Activated naive CD4-positive, alpha-beta T cell treated with anti-CD3 and anti-CD28 coated beads, Interleukin-2, amount 50 U/mL, for 24 hours (primary cell): ENCODE data around the gene HCN3.

ENCODE experiments used
- H3K27ac Mint-ChIP-seq: one replicate; pipeline ENCODE4 v1.8.0; 2021; ENCODE audit warnings: mild to moderate bottlenecking, mixed read lengths
- H3K27me3 Mint-ChIP-seq: one replicate; pipeline ENCODE4 v1.8.0; 2021; ENCODE audit warnings: mixed read lengths
- H3K36me3 Mint-ChIP-seq: one replicate; pipeline ENCODE4 v1.8.0; 2021; ENCODE audit warnings: mixed read lengths
- H3K4me1 Mint-ChIP-seq: one replicate; pipeline ENCODE4 v1.8.0; 2021; ENCODE audit warnings: mixed read lengths
- H3K4me3 Mint-ChIP-seq: one replicate; pipeline ENCODE4 v1.8.0; 2021; ENCODE audit warnings: mild to moderate bottlenecking, mixed read lengths
- H3K9me3 Mint-ChIP-seq: one replicate; pipeline ENCODE4 v1.8.0; 2021; ENCODE audit warnings: mixed read lengths

The HCN3 gene

GRCh38 chr1:155309423-155310021, 32.3 kb downstream of the HCN3 start:
- Mint-ChIP-seq H3K4me1 (peaks cover 27% of the 10 kb centered on the region), H3K9me3 (no peaks in the 10 kb centered on the region), H3K4me3 (peak overlapping the region; percentile 99), H3K36me3 (peaks cover 12% of the 10 kb centered on the region), H3K27ac (peak overlapping the region; percentile 93), H3K27me3 (no peaks in the 10 kb centered on the region)

GRCh38 chr1:155313261-155313660, 36.0 kb downstream of the HCN3 start:
- Mint-ChIP-seq H3K36me3 (peaks cover 12% of the 10 kb centered on the region), H3K9me3 (no peaks in the 10 kb centered on the region), H3K4me3 (no peak overlapping the region), H3K4me1 (peaks cover 24% of the 10 kb centered on the region), H3K27me3 (no peaks in the 10 kb centered on the region), H3K27ac (no peak overlapping the region)

GRCh38 chr1:155316922-155317321, 39.7 kb downstream of the HCN3 start:
- Mint-ChIP-seq H3K36me3 (peaks cover 9% of the 10 kb centered on the region), H3K27me3 (no peaks in the 10 kb centered on the region)

GRCh38 chr1:155318082-155318481, 40.8 kb downstream of the HCN3 start:
- H3K4me3 Mint-ChIP-seq, result no peak overlapping the region
- H3K4me1 Mint-ChIP-seq, result peaks cover 28% of the 10 kb centered on the region
- no peaks in the 10 kb centered on the region for H3K9me3 Mint-ChIP-seq
- peaks cover 7% of the 10 kb centered on the region for H3K36me3 Mint-ChIP-seq
- no peaks in the 10 kb centered on the region for H3K27me3 Mint-ChIP-seq
- H3K27ac Mint-ChIP-seq, result peak overlapping the region; percentile 21

More at GRCh38 chr1:155316922-155317321, 39.7 kb downstream of the HCN3 start:
- H3K27ac Mint-ChIP-seq, result no peak overlapping the region
- peaks cover 22% of the 10 kb centered on the region for H3K4me1 Mint-ChIP-seq
- H3K9me3 Mint-ChIP-seq, result no peaks in the 10 kb centered on the region
- no peak overlapping the region for H3K4me3 Mint-ChIP-seq

GRCh38 chr1:155319536-155319935, 42.3 kb downstream of the HCN3 start:
- no peaks in the 10 kb centered on the region for H3K27me3 Mint-ChIP-seq
- peaks cover 24% of the 10 kb centered on the region for H3K4me1 Mint-ChIP-seq
- H3K4me3 Mint-ChIP-seq, result peak overlapping the region; percentile 38
- H3K27ac Mint-ChIP-seq, result no peak overlapping the region
- no peaks in the 10 kb centered on the region for H3K9me3 Mint-ChIP-seq
- peaks cover 3% of the 10 kb centered on the region for H3K36me3 Mint-ChIP-seq

- Mint-ChIP-seq H3K4me1 (peaks cover 24% of the 10 kb centered on the region), H3K36me3 (peaks cover 3% of the 10 kb centered on the region), H3K9me3 (no peaks in the 10 kb centered on the region), H3K27me3 (no peaks in the 10 kb centered on the region), H3K4me3 (peak overlapping the region; percentile 77), H3K27ac (peak overlapping the region; percentile 52)
Measured at GRCh38 chr1:155320252-155320651, 43.0 kb downstream of the HCN3 start.

- no peaks in the 10 kb centered on the region for H3K27me3 Mint-ChIP-seq
- H3K27ac Mint-ChIP-seq, result peak within 1 kb of the TSS; percentile 52
- peaks cover 3% of the 10 kb centered on the region for H3K36me3 Mint-ChIP-seq
- peaks cover 27% of the 10 kb centered on the region for H3K4me1 Mint-ChIP-seq
- no peaks in the 10 kb centered on the region for H3K9me3 Mint-ChIP-seq
- H3K4me3 Mint-ChIP-seq, result peak within 1 kb of the TSS; percentile 77
Measured at GRCh38 chr1:155320661-155321617, 43.7 kb downstream of the HCN3 start, which contains the start of gene RUSC1. Gene RUSC1, plus strand, starts transcription at chr1:155320894. Its CDS starts 880 bp downstream, at chr1:155321774.

- H3K4me1 Mint-ChIP-seq, result peaks cover 31% of the 10 kb centered on the region
- H3K9me3 Mint-ChIP-seq, result no peaks in the 10 kb centered on the region
- H3K27me3 Mint-ChIP-seq, result no peaks in the 10 kb centered on the region
- peak overlapping the region; percentile 77 for H3K4me3 Mint-ChIP-seq
- H3K27ac Mint-ChIP-seq, result peak overlapping the region; percentile 41
- H3K36me3 Mint-ChIP-seq, result peaks cover 3% of the 10 kb centered on the region
Measured at GRCh38 chr1:155321639-155322503, 44.6 kb downstream of the HCN3 start.

GRCh38 chr1:155322571-155322952, 45.3 kb downstream of the HCN3 start:
- H3K4me3 Mint-ChIP-seq, result peak overlapping the region; percentile 77
- peaks cover 3% of the 10 kb centered on the region for H3K36me3 Mint-ChIP-seq
- H3K4me1 Mint-ChIP-seq, result peaks cover 31% of the 10 kb centered on the region
- H3K9me3 Mint-ChIP-seq, result no peaks in the 10 kb centered on the region
- H3K27me3 Mint-ChIP-seq, result no peaks in the 10 kb centered on the region
- H3K27ac Mint-ChIP-seq, result no peak overlapping the region

GRCh38 chr1:155322953-155323728, 45.9 kb downstream of the HCN3 start:
- H3K27ac Mint-ChIP-seq, result no peak overlapping the region
- H3K4me3 Mint-ChIP-seq, result peak overlapping the region; percentile 91
- peaks cover 3% of the 10 kb centered on the region for H3K36me3 Mint-ChIP-seq
- H3K9me3 Mint-ChIP-seq, result no peaks in the 10 kb centered on the region
- peaks cover 31% of the 10 kb centered on the region for H3K4me1 Mint-ChIP-seq
- H3K27me3 Mint-ChIP-seq, result no peaks in the 10 kb centered on the region

GRCh38 chr1:155323729-155324036, 46.4 kb downstream of the HCN3 start:
- Mint-ChIP-seq H3K27me3 (no peaks in the 10 kb centered on the region), H3K36me3 (peaks cover 3% of the 10 kb centered on the region), H3K4me1 (peaks cover 31% of the 10 kb centered on the region), H3K4me3 (peak overlapping the region; percentile 91), H3K9me3 (no peaks in the 10 kb centered on the region), H3K27ac (no peak overlapping the region)

GRCh38 chr1:155324037-155324716, 46.9 kb downstream of the HCN3 start:
- Mint-ChIP-seq H3K4me3 (peak overlapping the region; percentile 91), H3K27me3 (no peaks in the 10 kb centered on the region), H3K36me3 (no peaks in the 10 kb centered on the region), H3K27ac (peak overlapping the region; percentile 77), H3K4me1 (peaks cover 31% of the 10 kb centered on the region), H3K9me3 (no peaks in the 10 kb centered on the region)

- Mint-ChIP-seq H3K4me1 (peaks cover 29% of the 10 kb centered on the region), H3K4me3 (peak overlapping the region; percentile 91), H3K27me3 (no peaks in the 10 kb centered on the region), H3K36me3 (no peaks in the 10 kb centered on the region), H3K9me3 (no peaks in the 10 kb centered on the region), H3K27ac (no peak overlapping the region)
Measured at GRCh38 chr1:155324717-155325602, 47.7 kb downstream of the HCN3 start.

- peak overlapping the region; percentile 76 for H3K4me3 Mint-ChIP-seq
- H3K27me3 Mint-ChIP-seq, result no peaks in the 10 kb centered on the region
- H3K36me3 Mint-ChIP-seq, result no peaks in the 10 kb centered on the region
- H3K4me1 Mint-ChIP-seq, result peaks cover 23% of the 10 kb centered on the region
- no peaks in the 10 kb centered on the region for H3K9me3 Mint-ChIP-seq
- no peak overlapping the region for H3K27ac Mint-ChIP-seq
Measured at GRCh38 chr1:155325603-155325893, 48.3 kb downstream of the HCN3 start.
